Gastroesophageal sphincter (tissue), 4 donors: ENCODE measurements around the gene PRSS37. TPM values are rescaled to one million over a fixed set of nuclear protein-coding genes. Genes with fewer than 3 reads are reported as not detected.

Experiments
- ATAC-seq: fragments of 150-250 bp; one replicate; pipeline ENCODE4 v1.9.1; 2016; ENCODE audit warnings: mild to moderate bottlenecking, moderate library complexity
- H3K27ac ChIP-seq, 4 donors: fragments of 200-600 bp; sonication (generic) in 3 of 4; 1 replicate in 3 of 4; 2 replicates in 1 of 4; pipeline ENCODE4 v1.5.1; 2016 to 2019
- H3K27me3 ChIP-seq: fragments of 200-600 bp; sonication (generic); one replicate; pipeline ENCODE4 v1.5.1; 2019
- H3K36me3 ChIP-seq, 2 donors: fragments of 200-600 bp; sonication (generic); one replicate each; pipeline ENCODE4 v1.5.1; 2019; ENCODE audit warnings: control low read depth in 1 of 2
- H3K4me1 ChIP-seq, 3 donors: fragments of 200-600 bp; sonication (generic); 1 replicate in 2 of 3; 2 replicates in 1 of 3; pipeline ENCODE4 v1.5.1; 2016 to 2019; ENCODE audit warnings: control low read depth in 2 of 3
- H3K4me3 ChIP-seq, 2 donors: fragments of 200-600 bp; sonication (generic); one replicate each; pipeline ENCODE4 v1.5.1; 2019; ENCODE audit warnings: mild to moderate bottlenecking in 1 of 2, moderate library complexity in 1 of 2
- H3K9me3 ChIP-seq, 3 donors: fragments of 200-600 bp; sonication (generic); one replicate each; pipeline ENCODE4 v1.5.1; 2017 to 2019; ENCODE audit warnings: control low read depth in 2 of 3
- EP300 ChIP-seq: sonication (generic); formaldehyde crosslinking; IDR thresholded peaks from one replicate; pipeline ENCODE4 v1.6.1; 2017; ENCODE audit warnings: antibody characterized with exemption, mild to moderate bottlenecking
- POLR2A ChIP-seq, 2 donors: fragments of 450-650 bp; IDR thresholded peaks; one replicate each; pipeline ENCODE4 v1.6.1; 2017; ENCODE audit warnings: antibody characterized with exemption in 2 of 2, mild to moderate bottlenecking in 2 of 2, moderate library complexity in 1 of 2
- POLR2AphosphoS5 ChIP-seq: sonication (generic); formaldehyde crosslinking; IDR thresholded peaks from one replicate; pipeline ENCODE4 v1.6.1; 2017; ENCODE audit warnings: antibody characterized with exemption
- WGBS, 2 donors: methylation state at CpG; one replicate each; pipeline ENCODE4 v1.1.5; 2018; ENCODE audit warnings: low coverage in 1 of 2; 5-methylcytosine and 5-hydroxymethylcytosine counted together
- total RNA-seq, 4 donors: library from RNA; depleted of rRNA; stranded (reverse); fragments of >200 nt; gene quantifications; one replicate each; pipeline ENCODE4 v1.1.0, GENCODE V29; 2016
- TF ChIP-seq, protein P1 (sequence below), 4 experiments: fragments of 200-600 bp in 2 of 4; fragments of 450-650 bp in 2 of 4; sonication (generic) in 1 of 4; IDR thresholded peaks; one replicate each; pipeline ENCODE4 v1.5.1; 2017 to 2019; ENCODE audit warnings: antibody characterized with exemption in 4 of 4, mild to moderate bottlenecking in 2 of 4, moderate library complexity in 2 of 4

Gene PRSS37, protein sequence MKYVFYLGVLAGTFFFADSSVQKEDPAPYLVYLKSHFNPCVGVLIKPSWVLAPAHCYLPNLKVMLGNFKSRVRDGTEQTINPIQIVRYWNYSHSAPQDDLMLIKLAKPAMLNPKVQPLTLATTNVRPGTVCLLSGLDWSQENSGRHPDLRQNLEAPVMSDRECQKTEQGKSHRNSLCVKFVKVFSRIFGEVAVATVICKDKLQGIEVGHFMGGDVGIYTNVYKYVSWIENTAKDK
- total RNA-seq = not detected

DNA sequence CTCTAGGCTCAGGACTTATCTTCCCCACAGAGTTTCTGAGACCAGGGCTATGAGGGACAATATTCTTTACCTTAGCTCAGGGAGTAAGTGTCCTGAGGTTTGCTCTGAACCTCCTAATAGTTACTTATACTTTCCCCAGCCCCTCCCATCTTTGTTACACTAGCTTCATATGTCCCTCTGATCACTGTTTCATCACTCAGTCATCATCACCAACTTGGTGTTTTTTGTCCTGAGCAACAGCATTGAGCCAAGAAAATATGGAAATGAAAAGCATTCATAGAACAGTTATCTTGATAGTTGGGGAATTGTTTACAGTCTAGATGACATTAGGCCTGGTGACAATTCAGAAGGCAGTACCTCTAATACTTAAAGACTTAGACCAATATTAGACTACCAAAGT is at the start of gene PRSS37:
Gene PRSS37, minus strand, starts transcription at position 101 of the 400 bp plus-strand sequence. CDS start 436 bp downstream, outside the sequence.
- Histone ChIP-seq H3K36me3 (no peaks in the 10 kb centered on the region), H3K4me1 (no peaks in the 10 kb centered on the region), H3K4me3 (no peak within 1 kb of the TSS), H3K27me3 (no peaks in the 10 kb centered on the region), H3K9me3 (no peaks in the 10 kb centered on the region), H3K27ac (no peak within 1 kb of the TSS)
- TF ChIP-seq EP300 = no peak
- TF ChIP-seq POLR2AphosphoS5 = no peak
- TF ChIP-seq, protein P1, sequence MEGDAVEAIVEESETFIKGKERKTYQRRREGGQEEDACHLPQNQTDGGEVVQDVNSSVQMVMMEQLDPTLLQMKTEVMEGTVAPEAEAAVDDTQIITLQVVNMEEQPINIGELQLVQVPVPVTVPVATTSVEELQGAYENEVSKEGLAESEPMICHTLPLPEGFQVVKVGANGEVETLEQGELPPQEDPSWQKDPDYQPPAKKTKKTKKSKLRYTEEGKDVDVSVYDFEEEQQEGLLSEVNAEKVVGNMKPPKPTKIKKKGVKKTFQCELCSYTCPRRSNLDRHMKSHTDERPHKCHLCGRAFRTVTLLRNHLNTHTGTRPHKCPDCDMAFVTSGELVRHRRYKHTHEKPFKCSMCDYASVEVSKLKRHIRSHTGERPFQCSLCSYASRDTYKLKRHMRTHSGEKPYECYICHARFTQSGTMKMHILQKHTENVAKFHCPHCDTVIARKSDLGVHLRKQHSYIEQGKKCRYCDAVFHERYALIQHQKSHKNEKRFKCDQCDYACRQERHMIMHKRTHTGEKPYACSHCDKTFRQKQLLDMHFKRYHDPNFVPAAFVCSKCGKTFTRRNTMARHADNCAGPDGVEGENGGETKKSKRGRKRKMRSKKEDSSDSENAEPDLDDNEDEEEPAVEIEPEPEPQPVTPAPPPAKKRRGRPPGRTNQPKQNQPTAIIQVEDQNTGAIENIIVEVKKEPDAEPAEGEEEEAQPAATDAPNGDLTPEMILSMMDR (IDR thresholded peaks at IDR 0.05) = no peak
- TF ChIP-seq POLR2A (IDR thresholded peaks at IDR 0.05) = no peak
- no peak for ATAC-seq

DNA sequence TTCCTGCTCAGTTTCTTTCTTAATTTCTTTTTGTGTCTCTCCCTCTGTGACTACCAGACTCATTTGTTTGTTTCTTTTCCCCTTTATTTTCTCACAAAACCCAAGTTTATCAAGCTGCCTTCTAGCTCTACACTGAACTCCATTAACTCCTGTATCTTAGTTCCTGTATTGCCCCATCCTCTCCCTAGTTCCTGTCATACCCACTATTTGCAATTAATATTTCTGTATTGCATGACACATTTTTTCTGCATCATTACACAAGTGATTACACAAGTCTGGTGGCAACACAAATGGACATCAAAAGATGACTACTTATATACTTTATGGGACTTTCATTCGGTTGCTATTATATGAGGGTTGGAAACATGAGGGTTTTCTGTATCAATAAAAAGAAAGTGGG is 48.0 kb upstream of the PRSS37 start:
- Histone ChIP-seq H3K4me3 (no peak overlapping the region), H3K9me3 (peaks cover 0 to 5% (median 0%) of the 10 kb centered on the region in 3 donors), H3K36me3 (no peaks in the 10 kb centered on the region), H3K27ac (no peak overlapping the region), H3K4me1 (no peaks in the 10 kb centered on the region), H3K27me3 (no peaks in the 10 kb centered on the region)
- TF ChIP-seq, protein P1 (IDR thresholded peaks at IDR 0.05) = no peak
- TF ChIP-seq POLR2A (IDR thresholded peaks at IDR 0.05) (no peak), EP300 (no peak), POLR2AphosphoS5 (no peak)
- no peak for ATAC-seq
- 70 to 100% methylated on average over 1 of the region's 1 CpG for WGBS, 2 donors

DNA sequence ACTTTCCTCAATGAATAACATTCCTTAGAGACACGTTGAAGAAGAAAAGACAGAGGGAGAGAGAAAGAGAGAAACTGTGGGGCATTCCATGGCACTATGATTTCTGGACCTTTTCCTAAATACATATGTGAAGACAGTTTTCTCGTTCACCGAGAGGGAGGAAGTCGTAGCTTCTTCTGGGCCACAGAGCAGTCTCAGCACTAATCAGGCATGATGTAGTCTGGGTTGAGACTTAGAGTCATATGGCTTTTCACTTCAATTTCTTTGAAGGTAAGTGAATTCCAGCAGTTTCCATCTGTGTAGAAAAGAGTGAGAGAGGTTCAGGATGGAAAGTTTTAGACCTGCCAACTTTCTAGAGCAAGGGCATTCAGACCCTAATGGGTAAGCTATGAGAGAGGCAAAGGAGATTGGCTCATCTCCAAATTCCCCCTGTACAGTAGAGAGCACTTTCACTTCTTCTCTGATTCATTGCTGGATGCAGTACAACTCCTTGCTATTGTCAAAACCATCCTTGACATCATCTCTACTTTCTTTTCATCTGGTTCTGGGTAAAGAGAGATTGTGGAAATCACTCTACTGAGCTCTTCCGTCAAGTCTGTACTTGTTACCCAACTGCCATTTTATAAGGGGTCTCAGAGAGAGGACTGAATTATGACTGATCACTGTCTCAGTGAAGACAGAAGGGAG is 43.4 kb upstream of the PRSS37 start:
- no peak for ATAC-seq
- 77 to 88% methylated on average over 4 to 5 of the region's 5 CpGs for WGBS, 2 donors

DNA sequence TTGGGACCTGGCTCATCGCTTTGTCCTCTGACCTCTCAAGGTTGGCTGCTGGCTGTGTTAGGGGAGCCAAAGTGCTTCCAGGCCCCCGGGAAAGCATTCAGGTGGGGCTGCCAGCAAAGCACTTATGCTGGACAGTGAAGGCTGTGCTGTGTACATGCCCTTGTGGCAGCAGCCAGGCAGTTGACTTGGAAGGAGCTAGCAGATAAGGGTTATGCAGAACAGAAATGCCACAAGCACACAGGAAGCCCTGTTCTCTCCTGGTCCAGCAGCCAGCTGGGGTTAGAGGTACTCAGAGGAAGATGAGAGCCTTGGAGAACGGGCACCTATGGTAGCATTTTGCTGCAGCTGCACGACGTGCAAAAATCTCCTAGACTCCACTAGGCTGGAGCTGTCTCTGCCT is 39.7 kb upstream of the PRSS37 start:
- Histone ChIP-seq H3K9me3 (peaks cover 0 to 45% (median 0%) of the 10 kb centered on the region in 3 donors), H3K36me3 (no peaks in the 10 kb centered on the region), H3K4me3 (no peak overlapping the region), H3K4me1 (no peaks in the 10 kb centered on the region), H3K27ac (no peak overlapping the region), H3K27me3 (no peaks in the 10 kb centered on the region)
- no peak for ATAC-seq
- 71% methylated on average over 4 of the region's 5 CpGs; no CpG with 5 or more reads in 1 of the 2 donors for WGBS, 2 donors
- no peak for TF ChIP-seq EP300
- no peak for TF ChIP-seq POLR2AphosphoS5
- TF ChIP-seq POLR2A (IDR thresholded peaks at IDR 0.05) = no peak
- TF ChIP-seq, protein P1 (IDR thresholded peaks at IDR 0.05) = no peak

More for the DNA sequence above, 43.4 kb upstream of the PRSS37 start:
- peaks cover 0 to 27% (median 0%) of the 10 kb centered on the region in 3 donors for H3K9me3 ChIP-seq
- no peaks in the 10 kb centered on the region for H3K36me3 ChIP-seq
- no peak overlapping the region for H3K27ac ChIP-seq
- no peak overlapping the region for H3K4me3 ChIP-seq
- TF ChIP-seq, protein P1 (IDR thresholded peaks at IDR 0.05) = no peak
- no peak for TF ChIP-seq POLR2AphosphoS5
- no peak for TF ChIP-seq EP300
- TF ChIP-seq POLR2A (IDR thresholded peaks at IDR 0.05) = no peak
- no peaks in the 10 kb centered on the region for H3K27me3 ChIP-seq
- H3K4me1 ChIP-seq = no peaks in the 10 kb centered on the region

DNA sequence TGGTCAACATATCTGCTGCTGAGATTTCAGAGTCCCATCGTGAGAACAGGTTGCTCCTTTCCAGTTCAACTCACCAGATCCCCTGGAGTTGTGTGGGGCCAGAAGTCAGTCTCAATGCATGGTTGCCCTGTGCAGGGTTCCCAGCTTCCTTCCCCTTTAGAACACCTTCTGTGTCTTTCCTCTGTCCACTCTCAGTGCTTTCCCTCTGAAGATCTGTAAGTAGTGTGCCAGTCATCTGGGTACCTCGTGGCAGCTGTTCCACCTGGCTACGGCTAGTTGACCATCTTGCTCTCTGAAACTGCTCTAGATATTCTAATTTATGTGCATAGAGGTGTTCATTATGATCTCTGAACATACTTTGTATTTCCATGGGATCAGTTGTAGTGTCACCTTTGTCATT is 36.1 kb upstream of the PRSS37 start:
- WGBS, 2 donors = 88 to 94% methylated on average over 3 of the region's 3 CpGs
- peaks cover 0 to 42% (median 0%) of the 10 kb centered on the region in 3 donors for H3K9me3 ChIP-seq

More for the DNA sequence above, 36.1 kb upstream of the PRSS37 start:
- ATAC-seq = no peak
- TF ChIP-seq POLR2AphosphoS5 = no peak
- TF ChIP-seq, protein P1 (IDR thresholded peaks at IDR 0.05) = no peak
- TF ChIP-seq EP300 = no peak
- TF ChIP-seq POLR2A (IDR thresholded peaks at IDR 0.05) = no peak
- Histone ChIP-seq H3K27me3 (no peaks in the 10 kb centered on the region), H3K36me3 (no peaks in the 10 kb centered on the region), H3K4me3 (no peak overlapping the region), H3K4me1 (no peaks in the 10 kb centered on the region), H3K27ac (no peak overlapping the region)
